HG03439 (cell line): ENCODE results near the gene PCBP3.
"Not testable (repeated sequence)": the region's sequence is repeated elsewhere in the genome, so short reads cannot be mapped to it uniquely, and the experiment has no call there.

Experiments used
- ATAC-seq: cut with Tn5 transposase; IDR thresholded peaks from one replicate; pipeline ENCODE4 v1.9.1; 2021; ENCODE audit warnings: mild to moderate bottlenecking, moderate library complexity; ENCODE audit not compliant: unreplicated experiment

The PCBP3 gene

DNA sequence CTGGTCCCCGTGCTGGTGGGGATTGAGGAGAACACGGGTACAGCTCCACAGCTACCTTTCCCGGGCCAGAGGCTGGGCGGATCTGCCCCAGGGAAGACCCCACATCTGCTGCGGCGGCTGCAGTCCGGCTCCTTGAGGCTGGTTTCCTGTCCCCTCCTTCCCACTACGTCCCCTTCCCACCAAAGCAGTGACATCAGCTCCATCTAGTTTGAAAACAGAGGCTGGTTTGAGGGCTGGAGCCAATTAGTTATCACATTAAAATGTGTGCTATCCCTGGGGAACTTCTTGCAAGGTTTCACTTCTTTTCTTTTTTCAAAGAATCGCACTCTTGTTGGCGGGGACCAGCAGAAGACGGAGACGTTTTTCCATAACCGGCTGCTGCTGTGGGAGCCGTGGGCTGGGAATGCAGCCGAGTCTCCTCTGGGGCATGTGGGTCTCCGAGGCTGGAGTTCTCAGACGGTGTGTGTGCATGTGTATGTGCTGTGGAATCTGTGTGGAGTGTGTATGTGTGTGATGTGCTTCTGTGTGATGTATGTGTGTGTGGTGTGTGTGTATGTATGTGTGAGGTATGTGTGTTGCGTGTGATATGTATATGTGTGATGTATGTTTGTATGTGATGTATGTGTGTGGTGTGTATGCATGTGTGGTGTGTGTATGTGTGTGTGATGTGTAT is 8.9 kb upstream of the PCBP3 start:
- no peak for ATAC-seq

DNA sequence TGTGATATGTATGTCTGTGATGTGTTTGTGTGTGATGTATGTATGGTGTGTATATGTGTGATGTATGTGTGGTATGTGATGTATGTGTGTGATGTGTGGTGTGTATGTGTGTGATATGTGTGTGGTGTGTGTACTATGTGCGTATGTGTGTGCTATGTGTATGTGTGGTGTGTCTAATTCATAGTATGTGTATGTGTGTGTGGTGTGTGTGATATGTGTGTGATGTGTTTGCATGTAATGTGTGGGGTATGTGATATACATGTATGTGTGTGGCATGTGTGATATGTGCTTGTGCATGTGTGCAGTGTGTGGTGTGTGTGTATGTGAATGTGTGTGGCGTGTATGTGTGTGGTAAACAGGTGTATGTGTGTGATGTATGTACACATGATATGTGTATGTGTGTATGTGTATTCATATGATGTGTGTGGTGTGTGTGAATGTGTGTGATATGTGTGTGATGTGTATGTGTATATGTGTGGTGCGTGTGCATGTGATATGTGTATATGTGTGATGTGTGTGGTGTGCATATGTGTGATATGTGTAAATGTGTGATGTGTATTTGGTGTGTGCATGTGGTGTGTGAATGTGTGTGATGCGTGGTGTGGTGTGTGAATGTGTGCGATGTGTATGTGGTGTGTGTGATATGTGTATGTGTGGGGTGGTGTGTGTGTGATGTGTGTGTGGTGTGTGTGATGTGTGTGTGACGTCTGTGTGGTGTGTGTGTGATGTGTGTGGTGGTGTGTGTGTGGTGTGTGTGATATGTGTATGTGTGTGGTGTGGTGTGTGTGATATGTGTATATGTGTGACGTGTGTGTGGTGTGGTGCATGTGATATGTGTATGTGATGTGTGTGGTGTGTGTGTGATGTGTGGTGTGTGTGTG is 8.0 kb upstream of the PCBP3 start:
- no peak for ATAC-seq

DNA sequence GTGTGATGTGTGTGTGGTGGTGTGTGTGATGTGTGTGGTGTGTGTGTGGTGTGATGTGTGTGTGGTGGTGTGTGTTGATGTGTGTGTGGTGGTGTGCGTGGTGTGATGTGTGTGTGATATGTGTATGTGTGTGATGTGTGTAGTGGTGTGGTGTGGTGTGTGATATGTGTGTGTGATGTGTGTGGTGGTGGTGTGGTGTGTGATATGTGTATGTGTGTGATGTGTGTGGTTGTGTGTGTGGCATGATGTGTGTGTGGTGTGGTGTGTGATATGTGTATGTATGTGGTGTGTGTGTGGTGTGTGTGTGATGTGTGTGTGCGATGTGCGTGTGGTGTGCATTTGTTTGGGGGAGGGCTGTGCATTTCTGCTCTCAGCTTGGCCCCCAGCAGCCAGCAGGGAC is 7.1 kb upstream of the PCBP3 start:
- no peak for ATAC-seq

DNA sequence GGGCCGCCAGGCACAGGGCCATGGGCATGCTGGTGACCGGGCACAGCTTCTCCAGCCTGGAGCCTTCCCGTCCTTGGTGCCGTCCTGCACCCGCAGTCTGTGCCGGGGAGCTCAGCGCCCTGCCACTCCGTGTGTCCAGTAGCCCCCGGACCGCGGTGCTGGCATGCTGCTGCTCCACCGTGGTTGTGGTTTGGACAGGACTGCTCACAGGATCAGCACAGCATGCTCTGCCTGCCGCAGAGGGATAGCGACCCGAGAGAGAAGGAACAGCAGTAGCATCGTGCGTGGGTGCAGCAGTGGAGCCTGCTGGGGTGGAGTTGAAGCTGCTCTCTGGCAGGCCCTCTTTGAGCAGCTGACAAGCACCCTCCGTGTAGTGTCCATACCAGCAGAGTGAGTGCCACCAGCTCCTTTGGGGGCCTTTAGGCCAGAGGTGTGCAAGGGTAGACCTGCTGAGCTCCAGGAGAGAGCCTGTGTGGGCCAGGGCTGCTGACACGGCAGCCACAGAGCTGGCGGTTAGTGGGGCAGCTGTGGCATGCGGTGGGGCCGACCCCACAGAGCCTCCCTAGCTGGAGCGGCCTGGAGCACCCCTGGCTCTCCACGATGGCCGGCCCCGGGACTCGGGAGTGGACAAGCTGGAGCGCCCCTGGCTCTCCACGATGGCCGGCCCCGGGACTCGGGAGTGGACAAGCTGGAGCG is 6.4 kb upstream of the PCBP3 start:
- no peak for ATAC-seq

DNA sequence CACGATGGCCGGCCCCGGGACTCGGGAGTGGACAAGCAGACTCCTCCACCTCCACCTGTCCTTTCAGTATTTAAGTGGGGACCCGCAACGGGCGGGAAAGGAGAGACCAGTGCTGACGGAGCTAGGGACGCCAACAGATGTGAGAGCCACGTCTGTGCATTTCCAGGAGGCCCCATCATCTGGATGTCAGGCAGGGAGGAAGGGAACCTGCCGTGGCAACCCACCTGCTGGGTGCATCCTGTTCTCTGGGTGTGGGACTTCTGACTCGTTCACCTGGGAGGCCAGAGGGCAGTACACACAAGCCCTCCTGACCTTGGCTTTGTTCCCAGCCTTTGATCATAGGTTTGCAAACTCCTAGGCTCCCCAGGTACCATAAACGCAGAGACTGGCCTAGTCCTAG is 5.6 kb upstream of the PCBP3 start:
- ATAC-seq, result no peak

DNA sequence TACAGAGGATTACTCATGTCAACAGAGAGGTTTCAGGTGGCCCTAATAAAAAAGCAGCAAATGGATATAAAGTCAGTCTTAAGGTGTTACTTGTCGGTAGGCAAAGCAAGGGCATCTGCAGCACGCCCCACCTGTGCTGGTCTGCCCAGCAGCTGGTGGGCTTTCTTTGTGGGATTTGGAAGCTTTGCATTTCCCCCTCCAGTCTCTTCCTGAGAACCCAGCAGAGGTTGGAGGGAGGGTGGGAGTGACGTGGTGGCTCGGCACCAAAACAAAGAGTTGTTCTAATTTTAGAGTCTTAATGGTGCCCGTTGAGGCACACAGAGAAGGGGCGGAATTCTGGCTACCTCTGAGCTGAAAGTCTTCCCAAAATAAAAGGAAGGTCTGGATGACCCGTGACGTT is 4.8 kb upstream of the PCBP3 start:
- ATAC-seq, result no peak

DNA sequence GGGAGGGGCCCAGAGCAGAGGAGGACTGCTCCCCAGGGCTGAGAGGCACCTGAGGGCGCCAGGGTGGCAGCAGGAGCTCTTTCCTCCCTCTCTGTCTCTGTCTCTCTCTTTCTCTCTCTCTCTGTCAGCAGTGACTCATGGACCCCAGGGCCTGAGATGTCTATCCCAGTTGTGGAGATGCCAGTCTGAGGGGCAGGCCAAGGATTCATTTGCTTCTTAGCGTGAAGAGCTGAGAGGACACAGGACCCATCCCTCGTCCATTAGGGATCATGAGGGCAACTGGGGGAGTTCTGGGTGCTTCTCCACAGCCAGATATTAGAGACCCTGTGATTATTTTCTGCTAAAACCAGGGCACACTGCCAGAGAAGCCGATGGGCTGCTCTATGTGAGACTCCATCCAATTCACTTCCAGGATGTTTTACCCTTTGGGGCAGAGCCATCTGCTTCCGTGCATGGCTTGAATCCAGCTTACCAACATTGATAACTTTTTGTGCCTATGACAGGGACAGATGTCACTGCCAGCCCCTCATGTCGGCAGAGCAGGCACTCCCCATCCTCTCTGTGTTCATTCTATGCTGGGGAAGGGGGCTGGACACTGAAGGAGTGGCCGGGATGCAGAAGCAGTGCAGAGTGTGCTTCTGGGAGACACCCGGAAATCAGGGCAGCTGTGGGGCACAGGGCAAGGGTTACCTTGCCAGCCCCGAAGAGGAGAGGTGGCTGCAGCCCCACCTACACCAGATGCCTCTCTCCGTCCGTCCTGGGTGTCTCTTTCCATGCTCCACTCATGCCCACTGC is 4.1 kb upstream of the PCBP3 start:
- ATAC-seq, result no peak

DNA sequence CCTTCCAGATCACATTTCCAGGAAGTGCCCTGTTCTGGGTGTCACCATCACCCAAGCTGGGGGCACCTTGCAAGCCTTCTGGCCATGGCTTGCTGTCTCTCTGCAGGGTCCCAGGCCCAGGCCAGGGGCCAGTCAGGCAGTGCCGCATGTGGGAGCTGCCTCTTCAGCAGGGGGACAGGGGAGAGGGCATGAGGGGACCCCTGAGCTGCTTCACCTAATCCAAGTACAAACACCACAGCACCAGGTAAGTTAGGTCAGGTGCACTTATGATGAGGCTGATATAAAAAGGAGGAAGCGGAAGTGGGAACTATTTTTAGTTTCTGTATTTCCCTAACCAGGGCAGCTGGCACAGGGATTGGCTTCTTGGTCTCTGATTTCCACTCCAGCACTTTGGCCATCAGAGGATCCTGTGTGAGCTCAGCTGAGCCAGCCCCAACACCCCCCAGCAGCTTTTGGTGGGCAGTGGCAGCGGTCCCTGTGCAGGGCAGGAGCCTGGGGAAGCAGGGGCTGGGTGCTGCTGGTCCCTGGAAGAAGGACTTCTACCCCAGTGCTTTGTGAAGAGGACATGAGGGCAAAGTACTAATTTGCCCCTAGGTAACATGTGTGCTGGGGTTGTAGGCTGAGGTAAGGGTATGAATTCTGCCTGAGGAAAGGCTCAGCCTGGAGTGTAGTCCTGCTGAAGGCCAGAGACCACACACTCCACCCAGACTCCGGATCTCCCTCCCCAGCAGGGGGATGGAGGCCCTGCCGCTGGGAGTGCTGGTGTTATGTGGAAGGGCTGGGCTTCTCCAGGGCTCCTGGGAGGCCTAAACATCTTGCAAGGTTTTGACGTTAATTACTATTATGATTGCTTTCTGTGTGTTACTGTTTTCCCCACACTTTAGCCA is 3.3 kb upstream of the PCBP3 start:
- no peak for ATAC-seq

DNA sequence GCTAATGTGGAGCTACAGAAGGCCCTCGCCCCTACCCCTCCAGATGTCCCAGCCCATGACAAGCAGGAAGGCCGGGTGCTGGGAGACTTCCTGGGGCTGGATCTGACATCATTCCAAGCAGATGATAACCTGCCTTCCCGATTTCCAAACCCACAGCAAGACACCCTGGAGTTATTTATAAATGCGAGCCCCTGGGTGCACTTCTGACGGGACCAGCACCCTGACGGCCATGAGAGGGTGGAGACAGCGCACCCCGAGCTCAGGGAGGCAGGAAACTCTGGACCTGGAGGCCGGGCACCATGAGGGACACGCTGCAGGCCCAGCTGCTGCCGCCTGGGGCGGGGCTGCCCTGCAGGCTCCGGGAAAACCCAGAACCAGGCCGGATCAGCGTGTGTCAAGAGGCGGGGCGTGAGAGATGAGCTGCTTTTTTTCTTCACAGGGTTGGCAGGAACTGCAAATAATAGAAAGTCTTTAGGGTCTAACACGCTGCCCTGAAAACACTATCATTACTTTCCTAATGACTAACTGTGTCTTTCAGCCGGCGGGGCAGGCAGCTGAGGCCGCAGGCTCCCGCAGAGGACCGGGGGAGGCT is 2.5 kb upstream of the PCBP3 start:
- no peak for ATAC-seq

DNA sequence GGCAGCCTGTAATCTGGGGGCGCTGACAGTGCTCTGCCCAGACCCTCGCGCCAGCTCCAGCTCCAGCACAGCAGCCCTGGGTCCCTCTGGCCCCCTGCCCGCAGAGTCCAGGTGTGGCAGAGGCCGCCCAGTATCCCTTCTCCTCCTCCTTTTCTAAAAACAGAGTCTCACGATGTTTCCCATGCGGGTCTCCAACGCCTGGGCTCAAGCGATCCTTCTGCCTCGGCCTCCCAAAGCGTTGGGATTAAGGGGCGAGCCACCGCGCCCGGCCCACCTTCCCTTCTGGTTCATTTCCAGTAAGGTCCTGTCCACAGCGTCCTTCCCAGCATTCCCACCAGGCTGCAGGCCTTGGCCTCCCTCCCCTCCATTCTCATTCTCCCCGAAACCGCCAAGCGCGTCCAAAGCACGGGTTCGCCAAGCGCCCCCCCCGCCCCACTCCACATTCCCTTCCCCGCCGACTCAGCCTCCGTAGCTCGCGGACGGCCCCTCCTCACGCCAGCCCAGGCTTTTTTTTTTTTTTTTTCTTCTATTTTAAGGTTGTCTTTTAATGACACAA is 2.0 kb upstream of the PCBP3 start:
- ATAC-seq, result no peak

DNA sequence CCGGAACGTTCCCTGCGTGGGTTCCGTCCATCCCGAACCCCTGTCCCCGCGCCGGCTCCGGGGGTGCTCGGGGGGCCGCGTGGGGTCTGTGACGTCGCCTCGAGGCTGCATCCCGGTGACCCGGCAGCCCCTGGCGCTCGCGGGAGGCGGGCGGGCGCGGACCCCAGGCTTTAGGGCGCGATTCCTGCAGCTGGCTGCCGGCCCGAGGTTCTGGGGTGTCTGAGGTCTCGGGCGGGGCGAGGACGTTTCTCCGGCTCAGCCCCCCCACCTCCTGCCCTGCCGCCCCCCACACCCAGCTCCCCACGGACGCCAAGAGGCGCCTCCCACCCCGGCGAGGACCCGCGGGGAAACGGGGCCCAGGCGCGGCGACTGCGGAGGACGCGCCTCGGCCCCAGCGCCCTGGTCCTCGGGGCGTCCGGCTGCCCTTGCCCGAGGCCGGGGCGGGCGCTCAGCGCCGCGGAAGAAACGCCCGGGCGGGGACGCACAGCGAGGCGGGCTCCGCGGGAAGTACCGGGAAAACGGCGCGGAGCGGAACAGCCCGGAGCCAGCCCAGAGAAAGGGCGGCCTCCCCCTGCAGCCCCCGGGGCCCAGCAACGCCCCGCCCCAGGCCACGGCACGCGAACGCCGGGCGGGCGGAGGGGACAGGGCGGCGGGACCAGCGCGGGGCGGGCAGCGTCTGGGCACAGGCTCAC is 1.3 kb upstream of the PCBP3 start:
- no peak for ATAC-seq

DNA sequence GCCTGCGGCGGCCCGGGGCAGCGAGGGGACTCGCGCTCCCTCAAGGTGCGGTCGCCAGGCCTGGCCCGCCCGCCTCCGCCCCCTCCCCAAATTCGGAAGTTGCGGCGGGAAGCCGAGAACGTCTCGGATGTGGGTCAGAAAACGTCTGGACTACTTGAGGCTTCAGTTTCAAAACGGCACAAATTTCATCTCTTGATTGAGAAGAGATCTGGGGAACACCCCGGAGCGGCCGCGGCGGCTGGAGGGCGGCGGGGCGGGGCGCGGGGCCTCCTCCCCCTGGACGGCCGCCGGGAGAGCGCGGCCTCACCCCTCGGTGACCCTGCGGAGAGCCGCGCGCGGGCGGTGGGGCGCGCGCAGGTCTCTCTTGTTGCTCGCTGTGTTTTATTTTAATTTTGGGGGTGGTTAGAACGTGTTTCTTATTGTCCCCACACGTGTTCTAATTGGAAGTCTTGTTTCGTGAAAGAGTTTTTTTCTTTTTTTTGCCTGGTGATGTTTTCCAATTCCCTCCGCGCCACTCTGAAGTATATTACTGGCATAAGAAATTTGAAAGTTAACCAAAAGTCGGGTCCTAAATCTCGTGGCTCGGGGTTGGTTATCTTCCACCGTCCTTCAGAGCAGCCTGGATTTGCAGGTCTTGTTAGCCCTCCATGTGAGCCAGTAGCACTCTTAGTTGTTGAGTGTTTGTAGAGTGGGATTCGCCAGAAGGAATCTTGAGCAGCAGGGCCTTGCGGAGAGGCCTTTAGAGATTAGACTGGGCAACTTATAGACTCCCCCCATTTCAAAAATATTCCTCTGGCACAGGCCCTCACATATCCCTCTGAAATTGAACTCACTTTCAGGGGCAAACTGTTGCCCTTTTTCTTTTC is 749 bp downstream of the PCBP3 start:
- peak; percentile 13 for ATAC-seq

DNA sequence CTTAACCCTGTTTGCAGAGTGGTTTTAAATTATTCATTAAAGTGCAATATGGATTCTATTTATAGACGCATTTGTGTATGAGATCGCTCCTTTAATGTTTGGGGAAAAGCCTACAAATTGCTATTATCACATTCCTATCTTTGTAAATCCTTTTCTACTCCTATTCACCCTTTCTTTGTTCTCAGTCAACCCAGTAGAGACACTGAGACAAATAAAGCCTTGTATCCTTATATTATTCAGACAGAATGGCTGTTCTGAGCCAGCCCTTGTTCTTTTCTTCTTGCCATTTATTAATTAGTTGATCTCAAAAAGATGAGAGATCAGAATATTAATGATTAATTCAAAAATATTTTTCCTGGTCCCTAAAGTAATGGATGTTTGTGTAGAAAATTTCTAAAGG is 8.4 kb downstream of the PCBP3 start:
- ATAC-seq, result no peak

DNA sequence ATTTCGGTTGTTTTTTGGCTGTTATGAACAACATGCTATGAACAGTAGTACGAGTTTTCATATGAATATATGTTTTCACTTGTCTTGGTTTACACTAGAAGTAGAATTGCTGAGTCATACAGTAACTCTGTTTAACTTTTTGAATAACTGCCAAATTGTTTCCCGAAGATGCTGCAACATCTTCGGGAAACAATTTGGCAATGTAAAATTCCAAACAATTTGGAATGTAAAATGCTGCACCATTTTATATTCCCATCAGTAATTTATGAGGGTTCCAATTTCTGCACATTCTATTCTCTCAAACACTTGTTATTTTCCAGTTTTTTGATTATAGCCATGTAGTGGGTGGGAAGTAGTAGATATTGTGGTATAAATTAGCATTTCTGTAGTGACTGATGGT is 11.6 kb downstream of the PCBP3 start:
- ATAC-seq, result no peak

DNA sequence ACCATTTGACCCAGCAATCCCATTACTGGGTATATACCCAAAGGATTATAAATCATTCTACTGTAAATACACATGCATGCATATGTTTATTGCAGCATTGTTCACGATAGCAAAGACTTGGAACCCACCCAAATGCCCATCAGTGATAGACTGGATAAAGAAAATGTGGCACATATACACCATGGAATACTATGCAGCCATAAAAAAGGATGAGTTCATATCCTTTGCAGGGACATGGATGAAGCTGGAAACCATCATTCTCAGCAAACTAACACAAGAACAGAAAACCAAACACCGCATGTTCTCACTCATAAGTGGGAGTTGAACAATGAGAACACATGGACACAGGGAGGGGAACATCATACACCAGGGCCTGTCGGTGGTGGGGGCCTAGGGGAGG is 12.6 kb downstream of the PCBP3 start:
- not testable (repeated sequence) for ATAC-seq

DNA sequence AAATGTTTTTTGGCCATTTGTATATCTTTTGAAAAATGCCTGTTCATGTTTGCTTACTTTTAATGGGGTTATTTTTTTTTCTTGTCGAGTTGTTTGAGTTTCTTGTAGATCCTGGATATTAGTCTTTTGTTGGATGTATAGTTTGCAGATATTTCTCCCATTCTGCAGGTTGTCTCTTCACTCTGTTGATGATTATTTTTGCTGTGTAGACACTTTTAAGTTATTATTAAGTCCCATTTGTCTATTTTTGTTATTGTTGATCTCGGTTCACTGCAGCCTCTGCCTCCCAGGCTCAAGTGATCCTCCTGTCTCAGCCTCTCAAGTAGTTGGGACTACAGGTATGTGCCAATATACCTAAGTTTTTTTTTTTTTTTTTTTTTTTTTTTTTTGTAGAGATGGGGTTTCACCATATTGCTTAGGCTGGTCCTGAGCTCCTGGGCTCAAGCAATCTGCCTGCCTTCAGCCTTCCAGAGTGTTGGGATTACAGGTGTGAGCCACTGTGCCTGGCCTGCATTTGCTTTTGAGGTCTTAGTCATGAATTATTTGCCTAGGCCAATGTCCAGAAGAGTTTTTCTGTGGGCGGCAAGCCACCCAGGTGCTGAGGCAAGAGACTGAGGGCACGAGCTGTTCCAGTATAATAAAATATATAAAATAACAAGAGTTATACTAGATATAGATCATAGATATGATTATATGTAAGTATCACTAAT is 18.5 kb downstream of the PCBP3 start:
- ATAC-seq, result not testable (repeated sequence)

DNA sequence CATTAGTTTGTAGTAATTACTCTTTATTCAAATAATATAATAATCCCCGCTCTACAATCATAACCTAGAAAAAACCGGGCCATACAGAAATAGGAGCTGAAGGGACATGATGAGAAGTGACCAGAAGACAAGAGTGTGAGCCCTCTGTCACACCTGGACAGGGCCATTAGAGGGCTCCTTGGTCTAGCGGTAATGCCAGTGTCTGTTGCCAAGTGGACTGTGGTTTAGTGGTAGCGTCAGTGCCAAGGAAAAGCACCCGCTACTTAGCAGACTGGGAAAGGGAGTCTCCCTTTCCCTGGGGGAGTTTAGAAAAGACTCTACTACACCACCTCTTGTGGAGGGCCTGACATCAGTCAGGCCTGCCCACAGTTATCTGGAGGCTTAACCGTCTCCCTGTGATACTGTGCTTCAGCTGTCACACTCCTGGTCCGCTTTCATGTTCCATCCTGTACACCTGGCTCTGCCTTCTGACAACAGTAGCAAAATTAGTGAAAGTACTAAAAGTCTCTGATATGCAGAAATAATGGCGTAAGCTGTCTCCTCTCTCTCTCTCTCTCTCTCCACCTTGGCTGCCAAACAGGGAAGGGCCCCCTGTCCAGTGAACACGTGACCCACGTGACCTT is 19.2 kb downstream of the PCBP3 start:
- not testable (repeated sequence) for ATAC-seq
